HG02610 (cell line): ENCODE results near the gene SFMBT1.

ENCODE experiments used
- ATAC-seq: cut with Tn5 transposase; IDR thresholded peaks from one replicate; pipeline ENCODE4 v1.9.1; 2021; ENCODE audit warnings: mild to moderate bottlenecking, moderate library complexity; ENCODE audit not compliant: unreplicated experiment

The SFMBT1 gene

GRCh38 chr3:52890735-52891134 is 155.1 kb downstream of the SFMBT1 start:
- ATAC-seq, result no peak

- ATAC-seq, result no peak
These were observed 156.0 kb downstream of the SFMBT1 start for GRCh38 chr3:52889901-52890300.

DNA sequence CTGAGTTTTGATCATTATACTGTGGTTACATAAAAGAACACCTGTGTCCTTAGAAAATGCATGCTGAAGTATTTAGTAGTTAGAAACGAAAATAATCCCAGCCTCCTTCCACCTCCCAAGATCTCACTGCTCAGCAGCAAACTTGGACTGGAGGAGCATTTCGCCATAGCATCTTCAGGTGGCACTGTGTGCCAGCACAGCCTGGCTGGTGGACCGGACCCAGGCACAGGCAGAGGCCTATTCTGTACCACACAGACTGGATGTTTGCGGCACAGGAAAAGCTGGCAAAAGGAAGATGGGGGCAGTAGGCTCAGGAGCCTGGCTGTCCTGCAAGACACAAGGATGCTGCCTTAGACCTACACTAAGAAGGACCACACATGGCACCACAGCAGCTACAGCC is 158.7 kb downstream of the SFMBT1 start:
- ATAC-seq, result no peak

- no peak for ATAC-seq
These were observed 159.7 kb downstream of the SFMBT1 start for GRCh38 chr3:52886049-52886730.

DNA sequence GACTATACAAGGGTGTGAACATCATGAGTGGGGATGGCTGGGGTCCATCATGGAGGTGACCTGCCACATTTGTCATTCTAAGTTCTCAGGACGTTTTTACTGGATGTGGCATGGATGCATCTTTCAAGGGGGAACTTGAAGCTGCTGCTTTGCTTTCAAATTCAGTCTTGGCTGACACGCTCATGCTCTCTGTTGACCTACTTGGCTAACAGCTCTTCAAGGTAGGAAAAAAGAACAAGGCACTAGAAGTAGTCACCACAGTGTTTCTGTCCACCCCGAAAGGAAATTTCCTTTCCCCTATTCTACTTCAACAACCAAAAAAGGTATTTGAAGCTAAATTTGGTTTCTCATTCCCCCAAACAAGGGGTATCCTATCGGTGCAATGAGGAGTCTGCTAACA is 163.5 kb downstream of the SFMBT1 start:
- ATAC-seq, result no peak

GRCh38 chr3:52881871-52882270 is 164.0 kb downstream of the SFMBT1 start:
- no peak for ATAC-seq

GRCh38 chr3:52880474-52880873 is 165.4 kb downstream of the SFMBT1 start:
- peak; percentile 85 for ATAC-seq

GRCh38 chr3:52880047-52880446 is 165.8 kb downstream of the SFMBT1 start:
- ATAC-seq, result peak; percentile 23

GRCh38 chr3:52879581-52879980 is 166.3 kb downstream of the SFMBT1 start:
- no peak for ATAC-seq

DNA sequence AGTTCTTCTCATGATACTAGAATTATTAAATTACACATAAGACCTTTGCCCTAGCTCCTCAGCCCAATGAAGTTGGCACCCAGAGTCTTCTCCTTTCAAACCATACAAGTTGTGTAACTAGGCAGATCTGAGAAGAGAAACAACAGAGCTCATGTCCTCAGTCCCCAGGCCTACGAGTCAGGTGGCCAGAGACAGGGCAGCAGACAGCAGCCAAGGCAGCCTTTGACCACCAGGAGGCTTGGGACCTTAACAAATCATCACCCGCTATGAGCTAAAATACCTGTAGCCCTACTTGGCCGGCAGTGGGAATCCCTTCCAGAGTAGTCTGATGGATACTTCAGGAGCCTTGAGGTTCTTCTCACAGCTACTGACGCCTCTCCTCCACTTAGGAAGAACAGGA is 166.8 kb downstream of the SFMBT1 start:
- no peak for ATAC-seq

DNA sequence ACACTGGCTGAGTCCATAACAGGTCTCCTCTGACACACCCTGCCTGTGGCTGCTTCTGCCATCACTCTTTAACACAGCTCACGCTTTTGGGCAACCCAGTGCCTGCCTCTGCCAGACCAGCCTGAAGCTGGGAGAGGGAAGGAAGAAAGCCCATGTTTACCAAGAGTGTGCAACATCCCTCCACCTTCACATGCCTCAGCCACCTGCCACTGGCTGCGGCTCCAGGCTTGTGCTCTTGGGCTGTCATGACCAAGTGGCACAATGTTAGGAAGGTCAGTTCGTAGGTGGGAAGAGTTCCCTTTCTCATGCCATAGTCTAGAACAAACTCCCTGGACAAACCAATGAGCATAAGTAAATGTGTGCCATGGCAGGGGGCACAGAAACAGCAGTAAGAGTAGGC is 168.8 kb downstream of the SFMBT1 start:
- no peak for ATAC-seq

DNA sequence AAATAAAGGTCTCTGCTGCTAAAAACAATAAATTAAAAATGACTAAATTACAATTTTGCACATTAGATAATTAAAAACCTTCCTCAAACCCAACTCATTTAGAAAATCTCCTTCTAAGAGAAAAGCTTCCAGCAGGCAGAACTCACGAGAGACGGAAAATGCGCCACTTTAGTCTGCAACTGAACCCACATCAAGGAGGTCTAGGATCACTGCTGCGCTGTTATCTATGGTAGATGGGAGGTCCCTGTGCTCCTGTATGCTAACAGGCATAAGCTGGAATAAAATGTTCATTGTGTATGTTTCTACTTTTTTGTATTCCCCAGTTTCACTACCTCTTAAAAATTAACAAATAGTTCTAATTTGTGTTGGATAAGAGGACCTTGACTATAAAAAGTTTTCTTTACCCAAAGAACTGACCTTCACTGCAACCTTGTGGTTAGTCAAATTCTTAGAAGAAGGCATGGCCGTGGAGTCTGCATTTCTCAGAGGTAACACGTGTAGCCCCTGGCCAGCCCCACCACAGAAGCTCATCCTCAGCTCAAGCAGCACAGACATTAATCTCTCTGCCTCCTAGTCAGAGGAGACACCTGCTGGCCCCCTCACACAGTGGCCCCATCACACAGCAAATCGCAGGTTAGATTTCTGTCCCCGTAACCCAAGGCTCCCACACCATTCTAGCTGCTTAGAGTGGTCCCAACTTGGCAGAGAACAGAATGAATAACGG is 170.8 kb downstream of the SFMBT1 start:
- ATAC-seq, result no peak

DNA sequence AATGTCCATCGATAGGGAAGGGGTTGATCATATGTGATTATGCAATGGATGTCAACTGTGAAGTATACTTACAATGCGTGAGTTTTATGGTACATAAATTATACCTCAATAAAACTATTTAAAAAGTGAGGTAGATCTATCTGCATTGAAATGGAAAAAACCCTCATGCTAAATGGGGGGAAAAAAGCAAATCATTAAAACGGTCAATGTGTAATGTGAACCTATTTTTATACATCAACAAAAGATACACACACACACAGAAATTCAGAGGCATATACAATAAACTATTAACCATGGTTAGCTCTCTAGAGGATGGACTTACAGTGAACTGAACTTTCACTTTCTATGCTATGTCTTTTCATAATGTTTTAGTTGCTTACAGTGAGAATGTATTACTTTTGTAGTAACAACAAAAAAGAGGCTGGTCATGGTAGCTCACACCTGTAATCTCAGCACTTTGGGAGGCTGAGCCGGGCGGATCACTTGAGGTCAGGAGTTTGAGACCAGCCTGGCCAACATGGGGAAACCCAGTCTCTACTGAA is 171.6 kb downstream of the SFMBT1 start:
- no peak for ATAC-seq

GRCh38 chr3:52873433-52874159 is 172.3 kb downstream of the SFMBT1 start:
- ATAC-seq, result no peak

- ATAC-seq, result no peak
These were observed 173.6 kb downstream of the SFMBT1 start for GRCh38 chr3:52872245-52872644.

- no peak for ATAC-seq
These were observed 174.1 kb downstream of the SFMBT1 start for GRCh38 chr3:52871761-52872160.

DNA sequence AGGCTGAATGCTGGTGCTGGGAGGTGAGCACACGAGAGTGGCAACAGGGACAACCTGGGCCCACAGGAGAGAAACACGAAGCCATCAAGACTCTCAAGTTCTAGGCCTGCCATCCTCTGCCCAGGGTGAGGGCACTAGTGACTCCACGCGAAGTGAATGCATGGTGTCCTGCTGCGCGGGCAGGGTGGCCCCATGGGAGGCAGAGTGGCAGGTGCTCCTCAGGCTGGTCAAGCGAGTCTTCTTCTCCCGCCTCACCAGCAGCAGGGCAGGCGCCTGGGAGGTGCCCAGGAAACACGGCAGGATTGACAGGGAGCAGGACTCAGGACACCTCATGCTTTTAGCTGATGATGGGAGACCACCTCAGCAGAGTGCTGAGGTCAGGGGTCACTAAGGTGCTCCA is 175.4 kb downstream of the SFMBT1 start:
- no peak for ATAC-seq

DNA sequence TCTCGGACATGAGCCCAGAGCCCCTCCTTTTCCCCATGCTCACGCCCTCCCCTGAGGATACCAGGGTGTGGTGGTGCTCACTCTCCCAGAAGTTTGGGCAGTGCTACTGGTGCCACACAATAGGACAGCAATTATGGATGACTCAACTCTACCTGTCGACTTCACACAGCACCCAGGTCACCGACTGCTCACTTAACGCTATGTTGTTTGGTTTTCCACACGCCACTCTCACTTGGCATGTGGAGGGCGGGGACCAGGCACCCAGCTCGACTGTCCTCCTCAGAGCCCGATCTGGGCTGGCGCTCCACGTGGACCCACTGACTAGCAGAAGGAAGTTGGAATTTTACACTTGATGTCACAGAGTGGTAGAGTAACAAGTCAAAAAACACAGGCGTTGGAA is 179.4 kb downstream of the SFMBT1 start:
- ATAC-seq, result no peak

GRCh38 chr3:52865994-52866393 is 179.9 kb downstream of the SFMBT1 start:
- no peak for ATAC-seq

- ATAC-seq, result no peak
These were observed 185.5 kb downstream of the SFMBT1 start for GRCh38 chr3:52860424-52860768.

- no peak for ATAC-seq
These were observed 186.0 kb downstream of the SFMBT1 start for GRCh38 chr3:52859686-52860423.
